ENCODE data around the gene NUP62. TPM values are rescaled to one million over a fixed set of nuclear protein-coding genes. Genes with fewer than 3 reads are reported as not detected.

The NUP62 gene
- total RNA-seq, 2 donors from 2014 or later: 44.4 to 76.9 TPM

DNA sequence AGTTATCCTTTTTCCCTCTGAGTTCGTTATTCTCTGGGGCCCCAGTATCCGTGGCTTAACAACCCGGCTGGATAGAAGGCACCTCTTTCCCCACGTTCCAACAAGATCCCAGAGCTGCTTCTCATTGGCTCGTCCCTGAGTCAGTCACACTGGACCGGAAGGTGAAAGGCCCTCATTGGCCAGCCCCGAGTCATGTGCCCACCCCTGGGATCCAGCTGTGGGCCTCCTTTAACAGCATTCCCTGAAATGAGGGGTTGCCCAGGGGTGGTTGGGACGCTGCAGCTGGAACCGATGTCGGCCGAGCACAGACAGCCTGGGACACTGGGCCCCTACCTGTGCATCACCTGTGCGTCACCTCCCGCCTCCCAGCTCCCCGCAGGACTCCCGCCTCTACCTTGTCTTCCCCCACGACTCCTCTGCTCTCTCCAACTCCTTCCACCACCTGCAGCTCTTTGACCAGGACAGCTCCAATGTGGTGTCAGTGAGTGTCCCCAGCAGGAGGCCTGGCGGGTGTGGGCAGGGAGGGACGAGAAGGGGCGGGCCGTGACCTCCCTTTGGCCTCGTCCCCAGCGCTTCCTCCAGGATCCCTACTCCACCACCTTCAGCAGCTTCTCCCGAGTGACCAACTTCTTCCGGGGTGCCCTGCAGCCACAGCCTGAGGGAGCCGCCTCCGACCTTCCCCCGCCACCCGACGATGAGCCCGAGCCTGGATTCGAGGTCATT lies 47.5 kb downstream of the NUP62 start:
- intact Hi-C loops (cut with DNase I): no loop called here
- Histone ChIP-seq H3K4me1 (replicated peaks) (peaks cover 8% of the 10 kb centered on the region), H3K27me3 (replicated peaks; ENCODE audit: insufficient read depth) (no peaks in the 10 kb centered on the region), H3K36me3 (peaks cover 22 to 45% of the 10 kb centered on the region in 2 donors), H3K4me3 (no peak overlapping the region), H3K27ac (no peak overlapping the region), H3K9me3 (no peaks in the 10 kb centered on the region)
- WGBS: 89% methylated on average over 31 of the region's 31 CpGs
- no peak for TF ChIP-seq POLR2AphosphoS5 (IDR thresholded peaks at IDR 0.05)
- TF ChIP-seq POLR2A (IDR thresholded peaks at IDR 0.05): no peak
- TF ChIP-seq, protein P1, sequence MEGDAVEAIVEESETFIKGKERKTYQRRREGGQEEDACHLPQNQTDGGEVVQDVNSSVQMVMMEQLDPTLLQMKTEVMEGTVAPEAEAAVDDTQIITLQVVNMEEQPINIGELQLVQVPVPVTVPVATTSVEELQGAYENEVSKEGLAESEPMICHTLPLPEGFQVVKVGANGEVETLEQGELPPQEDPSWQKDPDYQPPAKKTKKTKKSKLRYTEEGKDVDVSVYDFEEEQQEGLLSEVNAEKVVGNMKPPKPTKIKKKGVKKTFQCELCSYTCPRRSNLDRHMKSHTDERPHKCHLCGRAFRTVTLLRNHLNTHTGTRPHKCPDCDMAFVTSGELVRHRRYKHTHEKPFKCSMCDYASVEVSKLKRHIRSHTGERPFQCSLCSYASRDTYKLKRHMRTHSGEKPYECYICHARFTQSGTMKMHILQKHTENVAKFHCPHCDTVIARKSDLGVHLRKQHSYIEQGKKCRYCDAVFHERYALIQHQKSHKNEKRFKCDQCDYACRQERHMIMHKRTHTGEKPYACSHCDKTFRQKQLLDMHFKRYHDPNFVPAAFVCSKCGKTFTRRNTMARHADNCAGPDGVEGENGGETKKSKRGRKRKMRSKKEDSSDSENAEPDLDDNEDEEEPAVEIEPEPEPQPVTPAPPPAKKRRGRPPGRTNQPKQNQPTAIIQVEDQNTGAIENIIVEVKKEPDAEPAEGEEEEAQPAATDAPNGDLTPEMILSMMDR (IDR thresholded peaks at IDR 0.05): no peak
- DNase-seq (ENCODE audit: low spot score): no peak

DNA sequence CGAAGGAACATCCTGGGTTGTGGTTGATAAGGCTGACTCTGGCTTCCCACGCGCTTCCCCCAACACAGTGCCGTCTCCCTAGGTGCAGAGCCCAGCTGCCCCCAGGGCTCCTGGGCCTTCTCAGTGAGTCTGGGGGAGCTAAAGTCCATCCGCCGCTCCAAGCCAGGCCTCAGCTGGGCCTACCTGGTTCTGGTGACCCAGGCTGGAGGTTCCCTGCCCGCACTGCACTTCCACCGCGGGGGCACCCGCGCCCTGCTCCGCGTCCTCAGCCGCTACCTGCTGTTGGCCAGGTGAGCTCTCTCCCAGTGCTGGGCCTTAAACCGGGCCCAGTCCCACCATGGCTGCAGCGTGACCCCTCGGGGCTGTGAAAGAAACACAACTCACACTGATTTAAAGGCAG lies 48.1 kb downstream of the NUP62 start:
- Histone ChIP-seq H3K9me3 (no peaks in the 10 kb centered on the region), H3K27ac (no peak overlapping the region), H3K4me1 (replicated peaks) (peaks cover 8% of the 10 kb centered on the region), H3K36me3 (peaks cover 22 to 45% of the 10 kb centered on the region in 2 donors), H3K27me3 (replicated peaks; ENCODE audit: insufficient read depth) (no peaks in the 10 kb centered on the region), H3K4me3 (no peak overlapping the region)
- DNase-seq (ENCODE audit: low spot score): no peak
- TF ChIP-seq POLR2AphosphoS5 (IDR thresholded peaks at IDR 0.05) (no peak), POLR2A (IDR thresholded peaks at IDR 0.05) (no peak)
- TF ChIP-seq, protein P1 (IDR thresholded peaks at IDR 0.05): no peak
- WGBS: 90% methylated on average over 17 of the region's 17 CpGs
- intact Hi-C loops (cut with DNase I): no loop called here

- WGBS: 95% methylated on average over 8 of the region's 10 CpGs
- H3K27ac ChIP-seq: no peak overlapping the region
- peaks cover 11% of the 10 kb centered on the region for H3K4me1 ChIP-seq (replicated peaks)
- no peak for DNase-seq (ENCODE audit: low spot score)
- no peak for TF ChIP-seq POLR2AphosphoS5 (IDR thresholded peaks at IDR 0.05)
- TF ChIP-seq, protein P1 (IDR thresholded peaks at IDR 0.05): no peak
- no peak for TF ChIP-seq POLR2A (IDR thresholded peaks at IDR 0.05)
- H3K27me3 ChIP-seq (replicated peaks; ENCODE audit: insufficient read depth): no peaks in the 10 kb centered on the region
- H3K4me3 ChIP-seq: no peak overlapping the region
- intact Hi-C loops (cut with DNase I): no loop called here
- H3K9me3 ChIP-seq: no peaks in the 10 kb centered on the region
- H3K36me3 ChIP-seq: peaks cover 22 to 45% of the 10 kb centered on the region in 2 donors
These were observed 49.0 kb downstream of the NUP62 start for GRCh38 chr19:49880162-49880869.

GRCh38 chr19:49879243-49879963 lies 49.9 kb downstream of the NUP62 start:
- Histone ChIP-seq H3K27me3 (replicated peaks; ENCODE audit: insufficient read depth) (no peaks in the 10 kb centered on the region), H3K4me3 (no peak overlapping the region), H3K27ac (no peak overlapping the region), H3K9me3 (no peaks in the 10 kb centered on the region), H3K4me1 (replicated peaks) (peaks cover 12% of the 10 kb centered on the region), H3K36me3 (peaks cover 22 to 41% of the 10 kb centered on the region in 2 donors)
- WGBS: 95% methylated on average over 12 of the region's 12 CpGs
- intact Hi-C loops (cut with DNase I): no loop called here
- no peak for TF ChIP-seq POLR2AphosphoS5 (IDR thresholded peaks at IDR 0.05)
- DNase-seq (ENCODE audit: low spot score): no peak

DNA sequence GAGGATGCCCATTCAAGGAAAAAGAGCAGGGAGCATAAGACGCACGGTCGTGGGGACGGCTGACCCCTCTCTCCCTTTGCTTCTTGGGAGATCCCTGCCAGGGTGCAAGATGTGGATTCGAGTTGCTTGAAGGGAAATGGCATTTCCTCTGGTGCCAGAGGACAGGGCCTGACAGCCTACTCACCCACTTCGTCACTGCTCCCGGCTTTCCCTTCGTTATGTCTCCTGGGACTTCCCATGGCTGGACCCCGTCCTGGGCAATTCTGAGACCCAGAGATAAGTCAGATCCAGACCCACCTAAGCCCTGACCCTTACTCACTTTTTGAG lies 50.6 kb downstream of the NUP62 start:
- TF ChIP-seq, protein P1 (IDR thresholded peaks at IDR 0.05): no peak
- TF ChIP-seq POLR2A (IDR thresholded peaks at IDR 0.05): no peak
- TF ChIP-seq POLR2AphosphoS5 (IDR thresholded peaks at IDR 0.05): no peak
- WGBS: 80% methylated on average over 9 of the region's 9 CpGs
- Histone ChIP-seq H3K9me3 (no peaks in the 10 kb centered on the region), H3K27ac (peak overlapping the region; percentile 99), H3K4me3 (no peak overlapping the region), H3K27me3 (replicated peaks; ENCODE audit: insufficient read depth) (no peaks in the 10 kb centered on the region), H3K4me1 (replicated peaks) (peaks cover 12% of the 10 kb centered on the region), H3K36me3 (peaks cover 18 to 34% of the 10 kb centered on the region in 2 donors)
- intact Hi-C loops (cut with DNase I): no loop called here
- no peak for DNase-seq (ENCODE audit: low spot score)

Data from prostate gland (tissue), 2 donors.